ENCODE data around the gene CAPG. TPM values are rescaled to one million over a fixed set of nuclear protein-coding genes. Genes with fewer than 3 reads are reported as not detected.

Gene CAPG
- total and polyA plus RNA-seq, 2 of the 4 experiments (the other 2 are of a cell fraction), result 79.9 to 98.3 TPM

DNA sequence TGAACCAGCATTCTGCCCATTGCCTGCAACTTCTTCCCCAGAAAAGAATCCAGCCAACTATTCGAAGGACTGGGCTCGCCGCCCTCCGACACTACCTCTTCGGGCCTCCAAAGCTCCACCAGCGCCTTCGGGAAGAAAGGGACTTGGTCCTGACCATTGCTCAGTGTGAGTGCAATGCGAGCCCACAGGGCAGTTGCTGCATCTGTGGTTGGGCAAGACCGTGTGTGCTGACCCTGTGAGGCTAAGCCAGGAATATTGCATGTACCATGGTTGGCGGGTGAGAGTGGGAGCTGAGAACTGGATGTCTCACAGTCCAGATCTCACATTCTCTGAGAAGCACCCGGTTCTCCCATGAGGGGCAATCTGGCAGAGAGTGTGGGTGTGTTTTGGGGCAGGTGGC, 39.1 kb downstream of the CAPG start:
- H3K56ac ChIP-seq (ENCODE audit: extremely low read depth, insufficient read depth, low read length), result no peak overlapping the region
- no peak overlapping the region for H2AFZ ChIP-seq (replicated peaks; ENCODE audit: low read length, poor library complexity)
- no peak overlapping the region for H3K23ac ChIP-seq (ENCODE audit: low read depth, low read length)
- no peak overlapping the region for H3K18ac ChIP-seq (ENCODE audit: low read depth, low read length)
- no peak overlapping the region for H2BK120ac ChIP-seq (ENCODE audit: low read depth, low read length)
- intact Hi-C loops (cut with micrococcal nuclease) (no loop called here), in situ Hi-C loops (cut with MboI; ENCODE audit: low sequenced_read_pairs) (no loop called here), dilution Hi-C loops (cut with HindIII; ENCODE audit: low sequenced_read_pairs, unreplicated experiment) (no loop called here)
- H3K14ac ChIP-seq (replicated peaks; ENCODE audit: low read depth, low read length), result no peak overlapping the region
- BruUV-seq (replicated peaks), result no TSS peak
- H2BK15ac ChIP-seq (ENCODE audit: low read depth, low read length), result no peak overlapping the region
- no peak overlapping the region for H3K4me3 ChIP-seq (ENCODE audit: insufficient read depth, low read depth, low read length)
- ChIA-PET POLR2A (ENCODE audit: unreplicated experiment) (no interaction called here), CTCF (no interaction called here)
- no peak overlapping the region for H4K5ac ChIP-seq (ENCODE audit: low read depth, low read length)
- peaks cover 11% of the 10 kb centered on the region for H3K9me1 ChIP-seq (ENCODE audit: insufficient read depth, low read length)
- no peak overlapping the region for H3K9ac ChIP-seq (ENCODE audit: low read depth, low read length)
- no peaks in the 10 kb centered on the region for H3K27me3 ChIP-seq (ENCODE audit: control insufficient read depth, insufficient read depth, low read length)
- H2AK9ac ChIP-seq (replicated peaks; ENCODE audit: low read depth, low read length, poor library complexity), result no peak overlapping the region
- H2BK5ac ChIP-seq (ENCODE audit: low read depth, low read length, poor library complexity, severe bottlenecking), result no peak overlapping the region
- no peaks in the 10 kb centered on the region for H3K9me3 ChIP-seq (ENCODE audit: control insufficient read depth, insufficient read depth, low read length)
- no peaks in the 10 kb centered on the region for H3K79me1 ChIP-seq (ENCODE audit: low read depth in 1 of 2, low read length in 2 of 2)
- H3K36me3 ChIP-seq (ENCODE audit: control insufficient read depth, insufficient read depth, low read length), result peaks cover 7% of the 10 kb centered on the region
- no peak overlapping the region for H3K4ac ChIP-seq (ENCODE audit: low read depth, low read length)
- no peak overlapping the region for H3K4me2 ChIP-seq (ENCODE audit: low read depth, low read length)
- no peak overlapping the region for H2BK20ac ChIP-seq (ENCODE audit: low read depth, low read length)
- no peak overlapping the region for H4K91ac ChIP-seq (ENCODE audit: insufficient read depth, low read depth, low read length)
- no peak overlapping the region for H2AK5ac ChIP-seq (ENCODE audit: low read depth, low read length)
- H3K4me1 ChIP-seq (ENCODE audit: control insufficient read depth, insufficient read depth, low read length), result peaks cover 3% of the 10 kb centered on the region; the same call in 1 of the 2 replicates
- no peak overlapping the region for H4K8ac ChIP-seq (ENCODE audit: low read depth in 2 of 2, low read length in 2 of 2)
- WGBS, 2 experiments (ENCODE audit: extremely low coverage in 2 of 2, insufficient read length in 1 of 2), result 100% methylated on average over 8 of the region's 11 CpGs; no CpG with 5 or more reads in 1 of the 2 experiments
- H4K20me1 ChIP-seq (ENCODE audit: insufficient read depth, low read length), result no peaks in the 10 kb centered on the region
- no peak overlapping the region for H3K27ac ChIP-seq (ENCODE audit: insufficient read depth, low read length)
- no peak for TF ChIP-seq CEBPB (IDR thresholded peaks at IDR 0.05; ENCODE audit: low read depth, low read length)
- no peak for TF ChIP-seq BHLHE40 (IDR thresholded peaks at IDR 0.05; ENCODE audit: low read depth, low read length)
- TF ChIP-seq RCOR1 (IDR thresholded peaks at IDR 0.05; ENCODE audit: insufficient replicate concordance, low read length), result no peak
- no peak for TF ChIP-seq MAFK (IDR thresholded peaks at IDR 0.05; ENCODE audit: low read depth, low read length)
- TF ChIP-seq FOS (IDR thresholded peaks at IDR 0.05; ENCODE audit: low read depth, low read length), result no peak
- TF ChIP-seq, protein P1, sequence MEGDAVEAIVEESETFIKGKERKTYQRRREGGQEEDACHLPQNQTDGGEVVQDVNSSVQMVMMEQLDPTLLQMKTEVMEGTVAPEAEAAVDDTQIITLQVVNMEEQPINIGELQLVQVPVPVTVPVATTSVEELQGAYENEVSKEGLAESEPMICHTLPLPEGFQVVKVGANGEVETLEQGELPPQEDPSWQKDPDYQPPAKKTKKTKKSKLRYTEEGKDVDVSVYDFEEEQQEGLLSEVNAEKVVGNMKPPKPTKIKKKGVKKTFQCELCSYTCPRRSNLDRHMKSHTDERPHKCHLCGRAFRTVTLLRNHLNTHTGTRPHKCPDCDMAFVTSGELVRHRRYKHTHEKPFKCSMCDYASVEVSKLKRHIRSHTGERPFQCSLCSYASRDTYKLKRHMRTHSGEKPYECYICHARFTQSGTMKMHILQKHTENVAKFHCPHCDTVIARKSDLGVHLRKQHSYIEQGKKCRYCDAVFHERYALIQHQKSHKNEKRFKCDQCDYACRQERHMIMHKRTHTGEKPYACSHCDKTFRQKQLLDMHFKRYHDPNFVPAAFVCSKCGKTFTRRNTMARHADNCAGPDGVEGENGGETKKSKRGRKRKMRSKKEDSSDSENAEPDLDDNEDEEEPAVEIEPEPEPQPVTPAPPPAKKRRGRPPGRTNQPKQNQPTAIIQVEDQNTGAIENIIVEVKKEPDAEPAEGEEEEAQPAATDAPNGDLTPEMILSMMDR (conservative IDR thresholded peaks at IDR 0.05; ENCODE audit: low read depth, low read length), result no peak
- TF ChIP-seq, protein P2, sequence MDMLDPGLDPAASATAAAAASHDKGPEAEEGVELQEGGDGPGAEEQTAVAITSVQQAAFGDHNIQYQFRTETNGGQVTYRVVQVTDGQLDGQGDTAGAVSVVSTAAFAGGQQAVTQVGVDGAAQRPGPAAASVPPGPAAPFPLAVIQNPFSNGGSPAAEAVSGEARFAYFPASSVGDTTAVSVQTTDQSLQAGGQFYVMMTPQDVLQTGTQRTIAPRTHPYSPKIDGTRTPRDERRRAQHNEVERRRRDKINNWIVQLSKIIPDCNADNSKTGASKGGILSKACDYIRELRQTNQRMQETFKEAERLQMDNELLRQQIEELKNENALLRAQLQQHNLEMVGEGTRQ (IDR thresholded peaks at IDR 0.05; ENCODE audit: low read depth, low read length), result no peak
- TF ChIP-seq NFE2L2 (IDR thresholded peaks at IDR 0.05; ENCODE audit: low read depth, low read length), result no peak
- no peak for TF ChIP-seq SMC3 (IDR thresholded peaks at IDR 0.05; ENCODE audit: low read depth, low read length)
- no peak for TF ChIP-seq POLR2A (IDR thresholded peaks at IDR 0.05; ENCODE audit: low read depth, low read length)
- TF ChIP-seq MAZ (IDR thresholded peaks at IDR 0.05; ENCODE audit: borderline replicate concordance, low read depth, low read length), result no peak
- ATAC-seq (ENCODE audit: low read depth) (no peak), DNase-seq (no peak)

Data from IMR-90 (cell line).